Activated naive CD4-positive, alpha-beta T cell treated with anti-CD3 and anti-CD28 coated beads for 36 hours (primary cell): ENCODE results near the gene ZCWPW1. TPM values are rescaled to one million over a fixed set of nuclear protein-coding genes. Genes with fewer than 3 reads are reported as not detected.
"Not testable (repeated sequence)": the region's sequence is repeated elsewhere in the genome, so short reads cannot be mapped to it uniquely, and the experiment has no call there.

ENCODE experiments used
- CTCF ChIA-PET: fragments of 350-600 bp; sonication (Branson Sonifier 250); formaldehyde crosslinking; loops from one replicate; lab custom pipeline; 2021; ENCODE audit warnings: antibody characterized with exemption; lab: Charles Lee
- DNase-seq: peaks from one replicate; pipeline ENCODE4 v3.0.0-alpha.2; 2020
- H3K27ac Mint-ChIP-seq: one replicate; pipeline ENCODE4 v1.8.0; 2021; ENCODE audit warnings: mild to moderate bottlenecking, mixed read lengths
- H3K27me3 Mint-ChIP-seq: one replicate; pipeline ENCODE4 v1.8.0; 2021; ENCODE audit warnings: low read depth, mixed read lengths
- H3K36me3 Mint-ChIP-seq: one replicate; pipeline ENCODE4 v1.8.0; 2021; ENCODE audit warnings: low read depth, mixed read lengths
- H3K4me1 Mint-ChIP-seq: one replicate; pipeline ENCODE4 v1.8.0; 2021; ENCODE audit warnings: low read depth, mixed read lengths
- H3K4me3 Mint-ChIP-seq: one replicate; pipeline ENCODE4 v1.8.0; 2021; ENCODE audit warnings: mild to moderate bottlenecking, moderate library complexity, mixed read lengths
- H3K9me3 Mint-ChIP-seq: one replicate; pipeline ENCODE4 v1.8.0; 2021; ENCODE audit warnings: mixed read lengths
- intact Hi-C: fragments of 100-400 bp; cut with micrococcal nuclease; formaldehyde crosslinking; loops from one replicate; pipeline ENCODE4 v1.15.1; 2023
- total RNA-seq, 2 experiments: library from RNA; stranded (reverse); gene quantifications; one replicate each; pipeline ENCODE4 v1.2.3, GENCODE V29; 2021

The ZCWPW1 gene
- total RNA-seq, 2 experiments from 2014 or later, result 3.5 to 5.2 TPM

DNA sequence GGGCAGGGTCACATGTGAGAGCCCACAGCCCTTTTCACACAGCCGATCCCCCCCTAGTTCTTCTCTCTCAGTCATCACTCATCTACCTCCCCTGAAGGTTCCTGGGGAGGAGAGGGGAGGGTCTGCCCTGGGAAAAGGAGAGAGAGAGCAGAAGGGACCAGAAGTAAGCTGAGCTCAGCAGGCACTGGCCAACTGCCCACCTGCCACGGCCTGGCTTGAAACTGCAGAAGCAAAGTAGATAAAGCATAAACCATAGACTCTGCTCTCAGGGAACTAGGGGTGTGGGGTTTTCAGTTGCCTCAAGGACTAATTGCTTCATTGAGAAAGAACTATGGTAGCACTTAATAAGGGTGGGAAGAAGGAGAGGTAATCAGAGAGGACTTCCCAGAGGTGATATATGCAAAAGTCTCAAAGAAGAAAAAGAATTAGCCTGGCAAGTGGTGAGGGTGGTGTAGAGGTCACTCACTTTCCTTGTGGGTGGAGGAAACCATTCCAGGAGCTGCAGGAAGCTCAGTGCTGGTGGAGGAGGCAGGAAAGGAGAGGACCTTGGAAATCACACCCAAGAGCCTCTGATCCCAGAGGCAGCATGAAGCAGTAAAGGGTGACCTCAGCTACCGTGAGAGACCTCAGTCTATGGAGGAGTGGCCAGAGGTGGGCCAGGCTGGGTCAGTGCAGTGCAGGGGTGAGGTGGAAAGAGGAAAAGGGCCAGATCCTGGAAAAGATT lies 38.1 kb downstream of the ZCWPW1 start:
- H3K9me3 Mint-ChIP-seq, result no peaks in the 10 kb centered on the region
- CTCF ChIA-PET, result interaction anchor here (1.1 kb wide), 1 partner anchor 16 kb away, joined by 4 read pairs; no protein-coding TSS in a partner anchor
- intact Hi-C loops, result no loop called here
- H3K27me3 Mint-ChIP-seq, result peaks cover 21% of the 10 kb centered on the region
- DNase-seq, result no peak
- H3K36me3 Mint-ChIP-seq, result no peaks in the 10 kb centered on the region
- H3K4me1 Mint-ChIP-seq, result peaks cover under 1% of the 10 kb centered on the region
- H3K4me3 Mint-ChIP-seq, result no peak overlapping the region
- H3K27ac Mint-ChIP-seq, result no peak overlapping the region

DNA sequence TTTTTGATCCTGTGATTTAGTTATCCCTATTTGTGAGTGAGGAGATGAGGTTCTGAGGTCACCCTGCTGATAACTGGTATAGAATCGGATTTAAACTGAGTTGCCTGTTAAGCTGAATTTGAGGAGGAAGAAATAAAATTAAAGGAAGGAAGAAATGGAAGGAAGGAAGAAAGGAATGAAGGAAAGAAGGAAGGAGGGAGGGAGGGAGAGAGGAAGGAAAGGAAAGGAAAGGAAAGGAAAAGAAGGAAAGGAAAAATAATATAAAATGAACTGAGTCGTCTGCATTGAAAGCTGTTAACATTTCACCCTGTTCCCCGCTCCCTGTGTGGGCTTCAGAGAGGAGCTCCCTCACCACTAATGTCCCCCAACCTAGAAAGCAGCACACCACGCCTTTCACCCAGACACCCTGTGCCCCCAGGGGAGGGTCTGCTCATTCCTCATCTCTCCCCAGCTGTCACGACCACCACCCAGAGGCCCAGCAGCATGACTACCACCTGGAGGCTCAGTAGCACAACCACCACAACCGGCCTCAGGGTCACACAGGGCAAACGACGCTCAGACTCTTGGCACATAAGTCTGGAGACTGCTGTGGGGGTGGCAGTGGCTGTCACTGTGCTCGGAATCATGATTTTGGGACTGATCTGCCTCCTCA lies 38.9 kb downstream of the ZCWPW1 start:
- Mint-ChIP-seq H3K27ac (no peak overlapping the region), H3K27me3 (peaks cover 21% of the 10 kb centered on the region), H3K4me3 (no peak overlapping the region), H3K36me3 (no peaks in the 10 kb centered on the region), H3K4me1 (no peaks in the 10 kb centered on the region), H3K9me3 (no peaks in the 10 kb centered on the region)
- CTCF ChIA-PET, result interaction anchor here (1.1 kb wide), 1 partner anchor 17 kb away, joined by 4 read pairs; no protein-coding TSS in a partner anchor
- intact Hi-C loops, result no loop called here
- no peak for DNase-seq

DNA sequence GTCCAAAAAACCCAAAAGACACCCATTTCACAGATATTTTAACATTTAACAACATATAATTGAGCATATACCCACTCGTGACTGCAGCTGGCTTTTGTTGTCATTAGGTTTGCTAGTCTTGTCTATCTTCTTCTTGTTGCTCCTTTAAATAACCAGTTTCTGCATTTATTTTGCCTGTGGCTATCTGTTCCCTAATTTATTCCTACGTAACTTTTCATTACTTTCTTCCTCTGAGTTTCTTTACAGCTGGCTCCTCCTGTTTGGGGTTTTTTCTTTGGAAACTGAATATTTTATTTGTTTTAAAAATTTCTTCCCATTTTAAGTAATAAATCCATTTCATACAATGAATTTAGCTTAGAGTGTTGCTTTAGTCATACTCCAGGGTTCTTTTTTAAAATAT lies 40.8 kb downstream of the ZCWPW1 start:
- no peaks in the 10 kb centered on the region for H3K9me3 Mint-ChIP-seq
- CTCF ChIA-PET, result interaction anchor here (0.6 to 2.1 kb wide), 2 partner anchors 19 to 262 kb away, joined by 3 to 6 read pairs; no protein-coding TSS in a partner anchor
- H3K36me3 Mint-ChIP-seq, result no peaks in the 10 kb centered on the region
- H3K4me1 Mint-ChIP-seq, result no peaks in the 10 kb centered on the region
- H3K4me3 Mint-ChIP-seq, result no peak overlapping the region
- no peak for DNase-seq
- intact Hi-C loops, result no loop called here
- no peak overlapping the region for H3K27ac Mint-ChIP-seq
- H3K27me3 Mint-ChIP-seq, result peaks cover 17% of the 10 kb centered on the region

DNA sequence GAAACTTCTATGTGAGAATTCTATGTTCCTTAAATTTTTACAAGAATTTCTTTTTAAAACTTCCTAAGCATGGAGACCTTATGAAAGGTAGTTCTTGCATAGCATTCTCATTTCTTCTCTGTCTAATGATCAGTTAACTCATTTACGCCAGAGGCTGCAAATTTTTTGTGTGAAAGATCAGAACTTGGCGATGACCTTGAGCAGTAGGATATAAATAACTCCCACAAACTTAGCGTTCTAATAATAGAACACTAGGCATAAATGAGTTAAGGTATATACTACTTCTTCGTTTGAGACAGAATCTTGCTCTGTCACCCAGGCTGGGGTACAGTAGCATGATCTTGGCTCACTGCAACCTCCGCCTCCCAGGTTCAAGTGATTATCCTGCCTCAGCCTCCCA lies 41.6 kb downstream of the ZCWPW1 start:
- CTCF ChIA-PET, result interaction anchor here (2.1 kb wide), 1 partner anchor 20 kb away, joined by 6 read pairs; no protein-coding TSS in a partner anchor

DNA sequence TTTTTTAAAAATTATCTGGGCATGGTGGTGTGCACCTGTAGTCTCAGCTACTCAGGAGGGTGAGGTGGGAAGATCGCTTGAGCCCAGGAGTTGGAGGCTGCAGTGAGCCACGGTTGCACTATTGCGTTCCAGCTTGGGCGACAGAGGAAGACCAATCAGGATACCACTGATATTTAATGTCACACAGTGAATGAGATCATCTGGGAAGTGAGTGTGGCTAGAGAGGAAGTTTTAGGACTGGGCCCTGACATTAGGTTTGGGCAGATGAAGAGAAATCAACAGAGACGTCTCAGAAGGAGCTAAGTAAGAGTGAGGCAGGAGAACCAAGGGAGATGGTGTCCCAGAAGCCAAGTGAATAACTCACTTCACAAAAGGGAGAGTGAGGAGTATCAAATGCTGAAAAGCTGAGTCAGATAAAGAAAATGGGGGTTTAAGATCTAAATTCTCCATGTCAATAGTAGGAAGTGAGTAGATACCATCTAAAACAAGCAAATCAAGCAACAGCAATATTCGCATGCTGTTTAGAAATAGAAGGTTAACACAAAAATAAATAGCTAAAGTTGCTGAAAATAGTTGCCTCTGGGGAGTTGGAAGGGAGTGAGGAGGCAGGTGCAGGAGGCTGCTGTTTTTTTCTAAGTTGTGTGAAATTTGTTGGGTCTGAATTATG lies 43.7 kb downstream of the ZCWPW1 start:
- H3K9me3 Mint-ChIP-seq, result no peaks in the 10 kb centered on the region
- DNase-seq, result no peak
- CTCF ChIA-PET, result interaction anchor here (0.6 to 1.5 kb wide), 2 partner anchors 23 to 275 kb away, joined by 3 to 4 read pairs; no protein-coding TSS in a partner anchor
- H3K4me1 Mint-ChIP-seq, result no peaks in the 10 kb centered on the region
- peaks cover 3% of the 10 kb centered on the region for H3K27me3 Mint-ChIP-seq
- intact Hi-C loops, result no loop called here
- no peaks in the 10 kb centered on the region for H3K36me3 Mint-ChIP-seq
- no peak overlapping the region for H3K27ac Mint-ChIP-seq
- no peak overlapping the region for H3K4me3 Mint-ChIP-seq

More for the DNA sequence above, 41.6 kb downstream of the ZCWPW1 start:
- H3K4me1 Mint-ChIP-seq, result no peaks in the 10 kb centered on the region
- H3K27ac Mint-ChIP-seq, result no peak overlapping the region
- intact Hi-C loops, result no loop called here
- peaks cover 12% of the 10 kb centered on the region for H3K27me3 Mint-ChIP-seq
- H3K36me3 Mint-ChIP-seq, result no peaks in the 10 kb centered on the region
- H3K4me3 Mint-ChIP-seq, result no peak overlapping the region
- no peak for DNase-seq
- H3K9me3 Mint-ChIP-seq, result no peaks in the 10 kb centered on the region

DNA sequence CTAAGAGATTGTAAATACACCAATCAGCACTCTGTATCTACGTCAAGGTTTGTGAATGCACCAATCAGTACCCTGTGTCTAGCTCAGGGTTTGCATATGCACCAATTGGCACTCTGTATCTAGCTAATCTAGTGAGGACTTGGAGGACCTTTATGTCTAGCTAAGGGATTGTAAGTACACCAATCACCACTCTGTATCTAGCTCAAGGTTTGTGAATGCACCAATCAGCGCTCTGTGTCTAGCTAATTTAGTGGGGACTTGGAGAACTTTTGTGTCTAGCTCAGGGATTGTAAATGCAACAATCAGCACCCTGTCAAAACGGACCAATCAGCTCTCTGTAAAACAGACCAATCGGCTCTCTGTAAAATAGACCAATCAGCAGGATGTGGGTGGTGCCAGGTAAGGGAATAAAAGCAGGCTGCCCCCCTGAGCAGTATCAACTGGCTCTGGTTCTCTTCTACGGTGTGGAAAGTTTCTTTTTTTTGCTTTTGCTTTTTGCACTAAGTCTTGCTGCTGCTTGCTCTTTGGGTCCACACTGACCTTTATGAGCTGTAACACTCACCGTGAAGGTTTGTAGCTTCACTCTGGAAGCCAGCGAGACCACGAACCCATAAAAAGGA lies 46.2 kb downstream of the ZCWPW1 start:
- H3K36me3 Mint-ChIP-seq, H3K27ac Mint-ChIP-seq, DNase-seq, intact Hi-C loops, H3K27me3 Mint-ChIP-seq, H3K4me3 Mint-ChIP-seq, H3K9me3 Mint-ChIP-seq, H3K4me1 Mint-ChIP-seq: not testable (repeated sequence)
- CTCF ChIA-PET, result interaction anchor here (1.5 kb wide), 1 partner anchor 25 kb away, joined by 8 read pairs; no protein-coding TSS in a partner anchor

DNA sequence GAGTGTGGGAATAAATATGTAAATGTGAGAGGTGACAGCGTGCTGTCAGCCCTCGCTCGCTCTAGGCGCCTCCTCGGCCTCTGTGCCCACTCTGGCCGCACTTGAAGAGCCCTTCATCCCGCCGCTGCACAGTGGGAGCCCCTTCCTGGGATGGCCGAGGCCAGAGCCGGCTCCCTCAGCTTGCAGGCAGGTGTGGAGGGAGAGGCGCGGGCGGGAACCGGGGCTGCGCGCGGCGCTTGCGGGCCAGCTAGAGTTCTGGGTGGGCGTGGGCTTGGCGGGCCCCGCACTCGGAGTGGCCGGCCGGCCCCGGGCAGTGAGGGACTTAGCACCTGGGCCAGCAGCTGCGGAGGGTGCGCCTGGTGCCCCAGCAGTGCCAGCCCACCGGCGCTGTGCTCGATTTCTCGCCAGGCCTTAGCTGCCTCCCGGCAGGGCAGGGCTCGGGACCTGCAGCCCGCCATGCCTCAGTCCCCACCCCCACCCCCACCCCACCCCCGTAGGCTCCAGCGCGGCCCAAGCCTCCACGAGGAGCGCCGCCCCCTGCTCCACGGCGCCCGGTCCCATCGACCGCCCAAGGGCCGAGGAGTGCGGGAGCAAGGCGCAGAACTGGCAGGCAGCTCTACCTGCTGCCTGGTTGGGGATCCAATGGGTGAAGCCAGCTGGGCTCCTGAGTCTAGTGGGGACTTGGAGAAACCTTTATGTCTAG lies 46.8 kb downstream of the ZCWPW1 start:
- intact Hi-C loops, H3K36me3 Mint-ChIP-seq, H3K4me1 Mint-ChIP-seq, H3K27me3 Mint-ChIP-seq, H3K4me3 Mint-ChIP-seq, H3K9me3 Mint-ChIP-seq, DNase-seq, H3K27ac Mint-ChIP-seq: not testable (repeated sequence)
- CTCF ChIA-PET, result interaction anchor here (1.5 kb wide), 1 partner anchor 26 kb away, joined by 8 read pairs; no protein-coding TSS in a partner anchor

DNA sequence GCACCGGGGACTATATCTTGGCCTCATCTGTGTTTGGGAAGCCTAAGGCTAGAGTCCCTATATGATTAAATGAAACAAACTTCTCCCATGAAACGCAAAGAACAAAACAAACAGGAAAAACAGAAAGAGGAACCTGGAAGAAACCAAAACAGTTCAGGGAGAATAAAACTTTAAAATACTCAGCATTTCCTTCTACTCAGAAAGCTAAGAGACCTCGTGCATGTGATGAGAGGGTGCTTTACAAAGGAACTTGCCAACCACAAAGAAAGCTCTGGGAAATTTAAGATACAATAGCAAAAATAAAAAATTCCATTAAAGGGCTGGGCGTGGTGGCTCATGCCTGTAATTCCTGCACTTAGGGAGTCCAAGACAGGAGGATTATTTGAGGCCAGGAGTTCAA lies 48.3 kb downstream of the ZCWPW1 start:
- DNase-seq, result no peak
- CTCF ChIA-PET, result interaction anchor here (1.0 to 1.4 kb wide), 2 partner anchors 27 to 35 kb away, joined by 3 read pairs; no protein-coding TSS in a partner anchor
- no peaks in the 10 kb centered on the region for H3K27me3 Mint-ChIP-seq
- H3K27ac Mint-ChIP-seq, result no peak overlapping the region
- intact Hi-C loops, result no loop called here
- H3K36me3 Mint-ChIP-seq, result no peaks in the 10 kb centered on the region
- no peak overlapping the region for H3K4me3 Mint-ChIP-seq
- no peaks in the 10 kb centered on the region for H3K4me1 Mint-ChIP-seq
- H3K9me3 Mint-ChIP-seq, result no peaks in the 10 kb centered on the region

DNA sequence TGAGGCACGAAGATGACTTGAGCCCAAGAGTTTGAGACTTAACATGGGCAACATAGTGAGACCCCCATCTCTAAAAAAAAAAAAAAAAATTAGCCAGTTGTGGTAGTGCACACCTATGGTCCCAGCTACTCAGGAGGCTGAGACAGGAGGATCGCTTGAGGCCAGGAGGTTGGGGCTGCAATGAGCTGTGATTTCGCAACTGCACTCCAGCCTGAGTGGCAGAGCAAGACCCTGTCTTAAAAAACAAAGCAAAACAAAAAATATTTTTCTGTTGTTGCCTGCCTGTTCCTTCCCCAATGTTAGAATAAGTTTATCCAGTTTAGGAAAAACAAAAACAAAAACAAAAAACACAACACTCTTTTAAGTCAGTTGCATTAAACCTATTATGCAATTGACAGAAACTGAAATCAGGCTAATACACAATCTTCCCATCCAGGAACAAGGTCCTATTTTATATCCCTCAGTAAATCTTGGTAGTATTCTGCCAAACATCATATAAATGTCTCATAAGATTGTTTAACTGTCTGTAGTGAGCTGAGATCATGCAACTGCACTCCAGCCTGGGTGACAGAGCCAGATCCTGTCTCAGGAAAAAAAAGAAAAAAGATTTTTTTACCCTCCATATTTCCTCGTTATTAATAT lies 50.3 kb downstream of the ZCWPW1 start:
- Mint-ChIP-seq H3K4me3 (no peak overlapping the region), H3K9me3 (no peaks in the 10 kb centered on the region), H3K27me3 (no peaks in the 10 kb centered on the region), H3K4me1 (peaks cover 3% of the 10 kb centered on the region), H3K36me3 (no peaks in the 10 kb centered on the region), H3K27ac (no peak overlapping the region)
- CTCF ChIA-PET, result interaction anchor here (0.6 to 0.7 kb wide), 3 partner anchors 18 to 91 kb away, joined by 3 to 6 read pairs (median 3); no protein-coding TSS in a partner anchor
- no peak for DNase-seq
- intact Hi-C loops, result no loop called here

DNA sequence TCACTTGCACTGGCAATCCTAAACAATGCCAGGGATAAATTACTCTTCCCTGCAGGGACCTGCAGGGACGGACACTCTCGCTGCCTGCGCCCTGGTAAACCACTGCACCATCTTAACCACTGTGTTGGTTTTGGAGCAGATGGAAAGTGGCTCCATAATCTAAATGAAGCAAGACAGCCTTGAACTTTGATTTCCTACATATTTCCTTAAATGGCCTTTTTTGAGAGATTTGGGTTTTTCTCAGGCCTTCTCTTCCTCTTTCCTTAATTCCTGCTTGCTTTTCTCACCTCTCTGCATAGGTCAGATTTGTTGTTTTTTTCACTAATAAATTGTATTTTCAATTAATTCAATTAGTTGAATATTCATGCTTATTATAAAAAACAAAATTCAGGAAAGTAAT lies 52.4 kb downstream of the ZCWPW1 start:
- H3K27me3 Mint-ChIP-seq, result no peaks in the 10 kb centered on the region
- CTCF ChIA-PET, result interaction anchor here (0.6 kb wide), 1 partner anchor 65 kb away, joined by 3 read pairs; no protein-coding TSS in a partner anchor
- H3K4me1 Mint-ChIP-seq, result peaks cover 13% of the 10 kb centered on the region
- no peak overlapping the region for H3K4me3 Mint-ChIP-seq
- intact Hi-C loops, result no loop called here
- H3K9me3 Mint-ChIP-seq, result no peaks in the 10 kb centered on the region
- no peak for DNase-seq
- no peak overlapping the region for H3K27ac Mint-ChIP-seq
- no peaks in the 10 kb centered on the region for H3K36me3 Mint-ChIP-seq

DNA sequence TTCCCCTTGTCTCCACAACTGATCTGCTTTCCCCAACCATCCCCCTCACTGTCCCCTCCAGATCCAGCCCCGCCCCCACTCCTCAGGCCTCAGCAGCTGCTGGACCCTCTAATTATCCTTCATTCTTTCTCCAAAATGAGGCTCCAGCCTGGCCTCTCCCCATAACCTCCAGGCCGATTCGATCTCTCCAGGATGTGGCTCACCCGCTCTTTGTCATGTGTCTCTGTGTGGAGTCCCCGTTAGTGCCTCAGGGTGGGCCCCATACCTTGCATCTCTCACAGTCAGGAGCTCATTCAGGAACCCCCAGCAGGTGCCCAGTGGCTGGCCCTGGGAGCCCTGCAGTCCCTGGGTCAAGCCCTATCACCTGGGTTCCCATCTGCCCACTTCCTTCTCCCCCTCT lies 53.9 kb downstream of the ZCWPW1 start:
- Mint-ChIP-seq H3K36me3 (no peaks in the 10 kb centered on the region), H3K27me3 (no peaks in the 10 kb centered on the region), H3K4me3 (no peak overlapping the region), H3K9me3 (no peaks in the 10 kb centered on the region), H3K4me1 (peaks cover 13% of the 10 kb centered on the region), H3K27ac (no peak overlapping the region)
- intact Hi-C loops, result no loop called here
- CTCF ChIA-PET, result interaction anchor here (1.0 to 2.1 kb wide), 2 partner anchors 23 to 33 kb away, joined by 3 to 13 read pairs; no protein-coding TSS in a partner anchor
- no peak for DNase-seq
